Chondrocyte (in vitro differentiated cells): ENCODE data around the gene ADAMTSL1. TPM values are rescaled to one million over a fixed set of nuclear protein-coding genes. Genes with fewer than 3 reads are reported as not detected.

Source experiments
- DNase-seq: peaks from one replicate; pipeline ENCODE4 v3.0.0; 2021; ENCODE audit warnings: mixed read lengths, low spot score
- H3K27ac Mint-ChIP-seq: one replicate; pipeline ENCODE4 v1.8.0; 2021; ENCODE audit warnings: mild to moderate bottlenecking, moderate library complexity, mixed read lengths; ENCODE audit not compliant: unreplicated experiment
- H3K27me3 Mint-ChIP-seq: 2 replicates; pipeline ENCODE4 v1.8.0; 2021; ENCODE audit warnings: low read depth, mixed read lengths
- H3K36me3 Mint-ChIP-seq: 2 replicates; pipeline ENCODE4 v1.8.0; 2021; ENCODE audit warnings: low read depth, mixed read lengths
- H3K4me1 Mint-ChIP-seq: 2 replicates; pipeline ENCODE4 v1.8.0; 2021; ENCODE audit warnings: low read depth, mild to moderate bottlenecking, mixed read lengths
- H3K4me3 Mint-ChIP-seq: one replicate; pipeline ENCODE4 v1.8.0; 2021; ENCODE audit warnings: mild to moderate bottlenecking, moderate library complexity, mixed read lengths; ENCODE audit not compliant: unreplicated experiment
- H3K9me3 Mint-ChIP-seq: 2 replicates; pipeline ENCODE4 v1.8.0; 2021; ENCODE audit warnings: low read depth, mixed read lengths
- CTCF ChIP-seq: fragments of 200-600 bp; sonication (generic); IDR thresholded peaks from 2 replicates; pipeline ENCODE4 v1.5.0; 2021; ENCODE audit warnings: antibody characterized with exemption, mild to moderate bottlenecking, moderate library complexity
- total RNA-seq: library from RNA; stranded (reverse); gene quantifications from 3 replicates; pipeline ENCODE4 v1.2.1, GENCODE V29; 2021

ADAMTSL1 gene
- total RNA-seq, 1 donor from 2014 or later = 1.0 TPM

GRCh38 chr9:18755263-18755662, 281.3 kb downstream of the ADAMTSL1 start:
- H3K27me3 Mint-ChIP-seq = no peaks in the 10 kb centered on the region
- no peak overlapping the region for H3K27ac Mint-ChIP-seq
- no peaks in the 10 kb centered on the region for H3K9me3 Mint-ChIP-seq
- TF ChIP-seq CTCF = no peak
- H3K4me1 Mint-ChIP-seq = no peaks in the 10 kb centered on the region
- H3K4me3 Mint-ChIP-seq = no peak overlapping the region
- DNase-seq = no peak
- no peaks in the 10 kb centered on the region for H3K36me3 Mint-ChIP-seq

DNA sequence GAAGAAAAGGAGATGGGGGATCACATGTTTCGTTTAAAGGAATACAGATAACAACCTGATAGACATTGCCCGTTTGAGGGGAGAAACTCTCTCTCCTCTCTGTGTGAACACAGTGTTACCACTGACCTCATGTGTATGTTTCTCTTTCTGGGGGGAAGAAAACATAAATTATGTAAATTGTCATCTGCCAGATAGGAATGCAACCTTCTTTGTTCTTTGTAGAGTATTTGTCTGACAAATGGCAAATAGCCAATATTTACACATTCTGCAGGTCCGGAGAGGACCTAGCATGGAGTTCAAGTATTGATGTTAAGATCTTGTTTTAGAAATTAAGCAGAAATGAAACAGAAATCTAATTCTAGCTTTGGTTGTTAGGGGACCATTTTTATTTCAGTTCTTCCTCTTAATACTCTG, 282.8 kb downstream of the ADAMTSL1 start:
- Mint-ChIP-seq H3K27me3 (no peaks in the 10 kb centered on the region), H3K36me3 (no peaks in the 10 kb centered on the region), H3K4me3 (no peak overlapping the region), H3K27ac (no peak overlapping the region), H3K9me3 (no peaks in the 10 kb centered on the region), H3K4me1 (no peaks in the 10 kb centered on the region)
- no peak for TF ChIP-seq CTCF
- DNase-seq = no peak

DNA sequence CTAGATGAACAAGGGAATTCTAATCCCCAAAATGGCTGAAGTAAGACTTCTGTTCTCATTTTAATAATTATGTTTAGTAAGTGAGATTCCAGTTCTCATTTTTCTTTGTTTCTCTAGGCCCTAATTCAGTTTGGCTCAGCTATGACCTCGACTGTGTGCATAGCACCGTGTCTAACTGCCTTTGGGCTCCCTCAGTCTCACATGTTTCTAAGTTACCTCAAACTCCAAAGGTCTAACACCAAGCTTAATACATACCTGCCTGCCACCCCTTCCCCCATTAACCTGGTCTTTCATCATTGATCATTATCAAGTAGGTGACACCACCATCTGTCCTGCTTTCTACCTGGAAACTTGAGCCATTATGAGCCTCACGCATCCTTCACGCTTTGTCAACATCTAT, 285.9 kb downstream of the ADAMTSL1 start:
- TF ChIP-seq CTCF = no peak
- Mint-ChIP-seq H3K9me3 (no peaks in the 10 kb centered on the region), H3K36me3 (no peaks in the 10 kb centered on the region), H3K4me3 (no peak overlapping the region), H3K4me1 (no peaks in the 10 kb centered on the region), H3K27me3 (no peaks in the 10 kb centered on the region), H3K27ac (no peak overlapping the region)
- DNase-seq = no peak

GRCh38 chr9:18761742-18762300, 287.9 kb downstream of the ADAMTSL1 start:
- no peaks in the 10 kb centered on the region for H3K4me1 Mint-ChIP-seq
- no peak for TF ChIP-seq CTCF
- no peak overlapping the region for H3K27ac Mint-ChIP-seq
- no peak overlapping the region for H3K4me3 Mint-ChIP-seq
- no peaks in the 10 kb centered on the region for H3K9me3 Mint-ChIP-seq
- no peaks in the 10 kb centered on the region for H3K36me3 Mint-ChIP-seq
- DNase-seq = no peak
- no peaks in the 10 kb centered on the region for H3K27me3 Mint-ChIP-seq

DNA sequence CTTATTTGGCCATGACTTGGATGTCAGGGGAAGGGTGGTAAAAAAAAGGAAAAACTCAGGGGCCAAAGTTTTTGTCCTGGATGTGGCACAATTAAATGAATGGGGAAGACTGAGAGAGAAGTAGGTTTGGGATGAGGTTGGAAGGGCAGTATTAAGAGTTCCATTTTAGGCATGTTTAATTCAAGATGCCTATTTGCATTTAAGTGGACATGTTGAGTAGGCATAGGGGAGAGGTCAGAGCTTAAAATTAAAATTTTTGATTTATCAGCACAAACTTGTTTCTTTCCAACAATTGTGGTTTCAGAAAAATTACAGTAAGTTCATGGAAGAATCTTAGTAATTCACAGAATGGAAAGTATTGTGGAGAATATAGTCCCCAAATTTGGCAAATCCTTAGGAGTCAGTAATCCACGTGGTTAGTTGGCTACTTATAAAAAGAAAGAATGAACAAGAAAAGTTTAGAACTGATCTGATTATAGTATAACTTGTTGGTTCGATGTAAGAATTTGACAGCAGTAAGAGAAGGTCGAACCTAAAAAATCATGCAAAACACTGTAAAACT, 293.1 kb downstream of the ADAMTSL1 start:
- no peak for DNase-seq
- H3K4me3 Mint-ChIP-seq = no peak overlapping the region
- no peaks in the 10 kb centered on the region for H3K4me1 Mint-ChIP-seq
- H3K9me3 Mint-ChIP-seq = no peaks in the 10 kb centered on the region
- no peak overlapping the region for H3K27ac Mint-ChIP-seq
- H3K27me3 Mint-ChIP-seq = peaks cover 6% of the 10 kb centered on the region
- no peak for TF ChIP-seq CTCF
- H3K36me3 Mint-ChIP-seq = no peaks in the 10 kb centered on the region
